Panc1 (cell line): ENCODE measurements around the gene AIG1.

Source experiments
- TCF7L2 ChIP-seq: IDR thresholded peaks from 2 replicates; pipeline ENCODE4 v1.6.1; 2011; ENCODE audit warnings: mild to moderate bottlenecking, low read depth, low read length, inconsistent platforms
- TF ChIP-seq, protein P1 (sequence below): fragments of 450-650 bp; IDR thresholded peaks from 2 replicates; pipeline ENCODE4 v1.5.1; 2017; ENCODE audit warnings: mild to moderate bottlenecking

- TF ChIP-seq, protein P1, sequence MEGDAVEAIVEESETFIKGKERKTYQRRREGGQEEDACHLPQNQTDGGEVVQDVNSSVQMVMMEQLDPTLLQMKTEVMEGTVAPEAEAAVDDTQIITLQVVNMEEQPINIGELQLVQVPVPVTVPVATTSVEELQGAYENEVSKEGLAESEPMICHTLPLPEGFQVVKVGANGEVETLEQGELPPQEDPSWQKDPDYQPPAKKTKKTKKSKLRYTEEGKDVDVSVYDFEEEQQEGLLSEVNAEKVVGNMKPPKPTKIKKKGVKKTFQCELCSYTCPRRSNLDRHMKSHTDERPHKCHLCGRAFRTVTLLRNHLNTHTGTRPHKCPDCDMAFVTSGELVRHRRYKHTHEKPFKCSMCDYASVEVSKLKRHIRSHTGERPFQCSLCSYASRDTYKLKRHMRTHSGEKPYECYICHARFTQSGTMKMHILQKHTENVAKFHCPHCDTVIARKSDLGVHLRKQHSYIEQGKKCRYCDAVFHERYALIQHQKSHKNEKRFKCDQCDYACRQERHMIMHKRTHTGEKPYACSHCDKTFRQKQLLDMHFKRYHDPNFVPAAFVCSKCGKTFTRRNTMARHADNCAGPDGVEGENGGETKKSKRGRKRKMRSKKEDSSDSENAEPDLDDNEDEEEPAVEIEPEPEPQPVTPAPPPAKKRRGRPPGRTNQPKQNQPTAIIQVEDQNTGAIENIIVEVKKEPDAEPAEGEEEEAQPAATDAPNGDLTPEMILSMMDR, result no peak
- no peak for TF ChIP-seq TCF7L2
Observed at GRCh38 chr6:143215771-143216170, 155.1 kb downstream of the AIG1 start.
